Mesenteric fat pad (tissue), 1 donor: ENCODE data around the gene TMEM203. TPM values are rescaled to one million over a fixed set of nuclear protein-coding genes. Genes with fewer than 3 reads are reported as not detected.

Experiments used
- DNase-seq: peaks from one replicate; pipeline ENCODE4 v3.0.0-alpha.2; 2020; ENCODE audit warnings: low spot score
- total RNA-seq: library from RNA; stranded (reverse); fragmentation: NEBNext Ultra II Directional; extraction: Animal tissue kit (Norgen Biotek cat#: 25700); gene quantifications from one replicate; pipeline ENCODE4 v1.2.1, GENCODE V29; 2021
- donor health status: DM: yes; HTN: yes; CAD: no.

TMEM203 gene
- total RNA-seq, 1 donor from 2014 or later: 24.8 TPM

GRCh38 chr9:137230705-137231371 lies 25.4 kb upstream of the TMEM203 start, which contains the start of gene SLC34A3:
SLC34A3 (plus strand) TSS chr9:137230901; CDS start chr9:137231703, 802 bp downstream.
- no peak for DNase-seq

GRCh38 chr9:137229903-137230704 lies 24.7 kb upstream of the TMEM203 start:
- no peak for DNase-seq

- no peak for DNase-seq
Observed at GRCh38 chr9:137228968-137229896, 23.8 kb upstream of the TMEM203 start.

GRCh38 chr9:137228506-137228967 lies 23.1 kb upstream of the TMEM203 start:
- no peak for DNase-seq

GRCh38 chr9:137227853-137228505 lies 22.5 kb upstream of the TMEM203 start:
- DNase-seq: no peak

GRCh38 chr9:137227054-137227852 lies 21.8 kb upstream of the TMEM203 start, which contains the start of gene RNF224:
RNF224 (plus strand) TSS chr9:137227502; CDS start chr9:137228336, 834 bp downstream.
- DNase-seq: no peak

- DNase-seq: no peak
Observed at GRCh38 chr9:137226338-137227053, 21.0 kb upstream of the TMEM203 start.

GRCh38 chr9:137225699-137226331 lies 20.4 kb upstream of the TMEM203 start:
- DNase-seq: no peak

GRCh38 chr9:137224830-137225694 lies 19.6 kb upstream of the TMEM203 start, which contains the start of gene CYSRT1:
CYSRT1 (plus strand) TSS chr9:137225174; CDS start chr9:137225622, 448 bp downstream.
- DNase-seq: no peak

GRCh38 chr9:137223078-137223970 lies 17.9 kb upstream of the TMEM203 start:
- DNase-seq: peak; percentile 98

GRCh38 chr9:137222190-137223077 lies 17.0 kb upstream of the TMEM203 start, which contains the start of gene RNF208:
RNF208 (minus strand) TSS chr9:137222240; CDS start chr9:137221212, 1,028 bp downstream.
- DNase-seq: no peak

- DNase-seq: no peak
Observed at GRCh38 chr9:137221506-137222111, 16.2 kb upstream of the TMEM203 start.

GRCh38 chr9:137221095-137221505 lies 15.7 kb upstream of the TMEM203 start:
- DNase-seq: no peak

GRCh38 chr9:137220317-137221094 lies 15.1 kb upstream of the TMEM203 start:
- no peak for DNase-seq
